Smooth muscle cell (in vitro differentiated cells): ENCODE results near the gene CAPN1. TPM values are rescaled to one million over a fixed set of nuclear protein-coding genes. Genes with fewer than 3 reads are reported as not detected.
A peak's percentile ranks its signal among the peaks of the same experiment; 100 is the strongest.

Experiments used
- DNase-seq: peaks from one replicate; lab custom pipeline; 2025; ENCODE audit not compliant: unreplicated experiment; lab: John Stamatoyannopoulos, UW
- H2AFZ ChIP-seq: fragments of 200-600 bp; sonication (generic); 2 replicates; pipeline ENCODE4 v1.6.0; 2016; ENCODE audit warnings: antibody characterized with exemption, low read depth, mild to moderate bottlenecking
- H3F3A ChIP-seq: fragments of 200-600 bp; sonication (generic); 2 replicates; pipeline ENCODE4 v1.6.0; 2017; ENCODE audit warnings: antibody characterized with exemption, low read depth
- H3K27ac ChIP-seq: fragments of 200-600 bp; sonication (generic); 2 replicates; pipeline ENCODE4 v1.5.1; 2016; ENCODE audit warnings: low read depth, mild to moderate bottlenecking
- H3K27me3 ChIP-seq: fragments of 200-600 bp; sonication (generic); 2 replicates; pipeline ENCODE4 v1.6.1; 2016; ENCODE audit warnings: low read depth, mild to moderate bottlenecking
- H3K36me3 ChIP-seq: fragments of 200-600 bp; sonication (generic); 2 replicates; pipeline ENCODE4 v1.5.1; 2016; ENCODE audit warnings: low read depth
- H3K4me1 ChIP-seq: fragments of 200-600 bp; sonication (generic); 2 replicates; pipeline ENCODE4 v1.5.1; 2016; ENCODE audit warnings: low read depth
- H3K4me2 ChIP-seq: fragments of 200-600 bp; sonication (generic); 2 replicates; pipeline ENCODE4 v1.6.0; 2016; ENCODE audit warnings: mild to moderate bottlenecking
- H3K4me3 ChIP-seq: fragments of 200-600 bp; sonication (generic); 2 replicates; pipeline ENCODE4 v1.5.1; 2016; ENCODE audit warnings: mild to moderate bottlenecking
- H3K79me2 ChIP-seq: fragments of 200-600 bp; sonication (generic); 2 replicates; pipeline ENCODE4 v1.6.0; 2016; ENCODE audit warnings: low read depth, mild to moderate bottlenecking
- H3K9ac ChIP-seq: fragments of 200-600 bp; sonication (generic); 2 replicates; pipeline ENCODE4 v1.6.0; 2016; ENCODE audit warnings: low read depth
- H3K9me3 ChIP-seq: fragments of 200-600 bp; sonication (generic); replicated peaks from 2 replicates; pipeline ENCODE4 v1.5.1; 2016; ENCODE audit warnings: low read depth
- H4K20me1 ChIP-seq: fragments of 200-600 bp; sonication (generic); 2 replicates; pipeline ENCODE4 v1.6.0; 2016; ENCODE audit warnings: low read depth
- CTCF ChIP-seq: fragments of 200-600 bp; sonication (generic); IDR thresholded peaks from 2 replicates; pipeline ENCODE4 v1.5.1; 2017; ENCODE audit warnings: borderline replicate concordance, mild to moderate bottlenecking, antibody characterized with exemption; ENCODE audit not compliant: insufficient read depth, poor library complexity, severe bottlenecking
- WGBS: methylation state at CpG from one replicate; pipeline ENCODE4 v1.1.7; 2016; ENCODE audit warnings: low lambda C conversion rate; 5-methylcytosine and 5-hydroxymethylcytosine counted together
- polyA plus RNA-seq: library from polyadenylated mRNA; unstranded; fragments of >200 nt; fragmentation: Nextera tagmentation; extraction: Ambion mirVana; gene quantifications from 2 replicates; pipeline ENCODE4 v1.2.1, GENCODE V29; 2016
- total RNA-seq: library from RNA; depleted of rRNA; stranded (reverse); fragments of >200 nt; gene quantifications from 2 replicates; pipeline ENCODE4 v1.2.3, GENCODE V29; 2014

CAPN1 gene
- total and polyA plus RNA-seq, 2 experiments from 2014 or later: 109 to 126 TPM

GRCh38 chr11:65194564-65194963 is 12.8 kb downstream of the CAPN1 start:
- Histone ChIP-seq H3K27me3 (no peaks in the 10 kb centered on the region), H3K9ac (no peak overlapping the region), H3K27ac (no peak overlapping the region), H2AFZ (no peak overlapping the region), H3K9me3 (no peaks in the 10 kb centered on the region), H3F3A (no peaks in the 10 kb centered on the region), H3K36me3 (peaks cover 5% of the 10 kb centered on the region), H3K4me2 (no peak overlapping the region), H4K20me1 (peaks cover 52% of the 10 kb centered on the region), H3K4me1 (no peaks in the 10 kb centered on the region), H3K79me2 (peaks cover 22% of the 10 kb centered on the region), H3K4me3 (no peak overlapping the region)
- no peak for DNase-seq
- no peak for TF ChIP-seq CTCF
- WGBS: 100% methylated on average over 2 of the region's 2 CpGs

- no peaks in the 10 kb centered on the region for H3K36me3 ChIP-seq
These were observed 22.4 kb downstream of the CAPN1 start for GRCh38 chr11:65204143-65204542.

GRCh38 chr11:65204646-65205601 is 23.2 kb downstream of the CAPN1 start:
- Histone ChIP-seq H3K9me3 (no peaks in the 10 kb centered on the region), H3K36me3 (no peaks in the 10 kb centered on the region), H2AFZ (no peak overlapping the region), H3K4me2 (no peak overlapping the region), H3K9ac (no peak overlapping the region), H4K20me1 (no peaks in the 10 kb centered on the region), H3K27me3 (no peaks in the 10 kb centered on the region), H3K27ac (no peak overlapping the region), H3K79me2 (no peaks in the 10 kb centered on the region), H3K4me1 (no peaks in the 10 kb centered on the region), H3K4me3 (no peak overlapping the region), H3F3A (no peaks in the 10 kb centered on the region)
- WGBS: 50% methylated on average over 37 of the region's 38 CpGs
- DNase-seq: no peak
- TF ChIP-seq CTCF: peak; percentile 95

More at GRCh38 chr11:65204143-65204542, 22.4 kb downstream of the CAPN1 start:
- Histone ChIP-seq H4K20me1 (peaks cover 5% of the 10 kb centered on the region), H3K9ac (no peak overlapping the region), H3K27ac (no peak overlapping the region), H3F3A (no peaks in the 10 kb centered on the region), H3K4me1 (no peaks in the 10 kb centered on the region), H3K9me3 (no peaks in the 10 kb centered on the region), H3K79me2 (no peaks in the 10 kb centered on the region), H3K4me3 (no peak overlapping the region), H3K4me2 (no peak overlapping the region), H3K27me3 (no peaks in the 10 kb centered on the region), H2AFZ (no peak overlapping the region)
- DNase-seq: no peak
- no peak for TF ChIP-seq CTCF
- WGBS: 97% methylated on average over 15 of the region's 15 CpGs
